Inflammatory macrophage (primary cell): ENCODE data around the gene DOCK1.

Experiments used
- DNase-seq, 2 donors: peaks; one replicate each; pipeline ENCODE4 v3.0.0-alpha.2; 2020 to 2022

DOCK1 gene

DNA sequence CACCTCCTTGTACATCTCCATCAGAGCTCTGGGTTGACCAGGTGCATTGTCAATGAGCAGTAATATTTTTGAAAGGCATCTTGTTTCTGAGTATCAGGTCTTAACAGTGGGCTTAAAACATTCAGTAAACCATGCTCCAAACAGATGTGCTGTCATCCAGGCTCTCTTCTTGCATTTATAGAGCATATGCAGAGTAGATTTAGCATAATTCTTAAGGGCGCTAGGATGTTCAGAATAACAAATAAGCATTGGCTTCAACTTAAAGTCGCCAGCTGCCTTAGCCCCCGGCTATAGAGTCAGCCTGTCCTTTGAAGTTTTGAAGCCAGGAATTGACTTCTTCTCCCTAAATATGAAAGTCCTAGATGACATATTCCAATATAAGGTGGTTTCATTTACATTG, 421.7 kb downstream of the DOCK1 start:
- no peak for DNase-seq

GRCh38 chr10:127331696-127332095, 426.5 kb downstream of the DOCK1 start:
- DNase-seq: no peak

GRCh38 chr10:127332631-127333030, 427.4 kb downstream of the DOCK1 start:
- no peak for DNase-seq

- no peak for DNase-seq
These were observed 432.6 kb downstream of the DOCK1 start for GRCh38 chr10:127337801-127338200.

- no peak for DNase-seq
These were observed 433.3 kb downstream of the DOCK1 start for GRCh38 chr10:127338399-127339110.

GRCh38 chr10:127343821-127344220, 438.6 kb downstream of the DOCK1 start:
- no peak for DNase-seq

GRCh38 chr10:127344346-127344745, 439.1 kb downstream of the DOCK1 start:
- no peak for DNase-seq

DNA sequence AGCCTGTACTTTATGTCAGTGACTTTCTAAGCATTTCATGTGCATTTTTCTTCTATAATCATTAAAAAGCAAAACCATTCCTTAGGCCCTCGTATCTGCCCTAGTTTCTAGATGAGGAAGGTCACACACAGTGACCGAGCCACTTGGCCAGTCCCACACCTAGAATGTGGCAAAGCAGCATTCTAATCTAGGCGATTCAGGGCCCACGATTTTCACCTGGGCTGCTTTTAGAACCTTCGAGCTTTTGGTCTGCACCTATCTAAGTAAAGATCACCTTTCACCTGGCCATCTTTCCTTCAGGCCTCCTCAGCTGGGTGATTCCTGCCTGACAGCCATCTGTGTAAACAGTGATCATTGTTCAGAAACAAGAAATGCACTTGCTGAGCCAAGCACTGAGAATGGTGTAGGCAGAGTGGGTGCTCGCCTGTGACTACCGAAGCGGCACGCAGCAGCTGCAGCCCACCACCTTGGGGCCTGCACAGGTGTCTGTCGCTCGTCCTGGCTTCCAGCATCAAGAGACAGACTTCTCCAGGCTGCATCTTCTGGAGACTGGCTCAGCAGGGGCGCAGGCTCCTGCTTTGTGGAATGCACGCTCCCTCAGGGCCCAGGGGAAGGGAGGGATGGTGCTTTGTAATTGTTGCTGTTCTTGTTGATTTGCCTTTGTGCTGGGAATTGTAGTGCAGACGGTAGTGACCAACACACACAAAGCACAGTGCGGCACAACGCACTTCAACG, 440.2 kb downstream of the DOCK1 start:
- DNase-seq: no peak

DNA sequence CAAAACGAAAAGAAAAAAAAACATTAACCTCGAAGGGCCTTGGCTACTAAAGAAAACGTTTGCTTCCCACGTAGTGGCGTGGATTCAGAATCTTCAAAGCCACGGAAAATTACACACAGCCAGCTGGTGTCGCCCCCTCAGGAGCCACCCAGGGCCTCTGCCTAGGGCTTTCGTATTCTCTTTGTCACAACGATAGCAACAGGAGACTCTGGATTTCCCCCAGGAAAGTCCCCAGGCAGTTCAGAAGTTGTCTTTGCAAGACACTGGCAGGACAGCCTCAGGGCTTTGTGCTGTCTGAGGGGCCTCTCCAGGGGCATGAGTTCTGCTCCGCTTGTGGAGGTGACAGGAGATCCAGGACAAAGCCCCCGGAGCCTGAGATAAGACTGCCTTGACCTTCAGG, 441.4 kb downstream of the DOCK1 start:
- no peak for DNase-seq

DNA sequence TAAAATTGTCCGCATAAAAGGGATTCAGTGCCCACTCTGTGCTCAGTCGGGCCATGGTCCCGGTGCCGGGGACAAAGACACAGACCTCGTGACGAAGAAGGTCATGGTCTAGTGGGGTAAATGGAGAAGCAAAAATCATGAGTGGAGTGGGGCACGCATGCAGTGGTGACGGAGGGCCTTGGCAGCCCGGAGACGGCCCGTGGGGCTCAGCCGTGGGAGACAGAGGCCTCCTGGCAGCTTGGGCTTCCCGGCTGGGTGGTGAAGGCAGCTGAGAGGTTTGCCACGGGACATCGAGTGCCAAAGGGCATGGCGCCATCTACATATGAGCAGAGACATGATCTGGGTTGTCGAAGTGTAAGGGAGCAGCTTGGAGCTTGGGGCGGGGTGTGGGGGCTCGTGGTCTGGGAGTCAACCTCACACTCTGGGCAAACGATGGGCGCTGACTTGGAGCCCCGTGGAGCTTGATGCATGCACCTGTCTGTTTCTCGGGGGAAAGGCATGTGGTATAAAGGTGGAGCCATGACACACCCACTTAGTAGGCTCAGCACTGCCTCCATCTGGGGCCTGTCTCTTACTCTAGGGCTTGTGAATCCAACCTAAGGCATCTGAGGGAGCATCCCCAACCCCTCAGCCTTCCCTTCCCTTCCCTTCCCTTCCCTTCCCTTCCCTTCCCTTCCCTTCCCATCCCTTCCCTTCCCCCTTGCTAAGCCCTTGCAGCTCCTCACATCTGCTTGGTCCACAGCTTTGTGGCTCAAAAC, 442.2 kb downstream of the DOCK1 start:
- DNase-seq: no peak

DNA sequence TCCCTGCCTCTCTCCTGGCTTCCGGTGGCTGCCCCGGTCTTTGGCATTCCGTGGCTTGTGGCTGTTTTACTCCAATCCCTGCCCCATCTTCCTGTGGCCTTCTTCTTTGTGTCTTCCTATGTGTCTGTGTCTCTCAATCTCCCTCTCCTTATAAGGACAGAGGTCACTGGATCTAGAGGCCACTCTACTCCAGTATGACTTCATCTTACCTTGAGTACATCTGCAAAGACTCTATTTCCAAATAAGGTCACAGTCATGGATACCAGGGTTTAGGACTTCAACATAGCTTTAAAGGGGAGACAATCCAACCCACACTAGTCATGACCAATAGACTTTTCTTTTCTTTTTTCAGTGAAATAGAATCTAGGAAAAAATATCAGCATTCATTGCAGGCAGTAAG, 444.5 kb downstream of the DOCK1 start:
- DNase-seq: no peak

- no peak for DNase-seq
These were observed 446.3 kb downstream of the DOCK1 start for GRCh38 chr10:127351542-127351941.

- DNase-seq: no peak
These were observed 448.3 kb downstream of the DOCK1 start for GRCh38 chr10:127353544-127353943.

GRCh38 chr10:127354255-127354654, 449.0 kb downstream of the DOCK1 start:
- no peak for DNase-seq

DNA sequence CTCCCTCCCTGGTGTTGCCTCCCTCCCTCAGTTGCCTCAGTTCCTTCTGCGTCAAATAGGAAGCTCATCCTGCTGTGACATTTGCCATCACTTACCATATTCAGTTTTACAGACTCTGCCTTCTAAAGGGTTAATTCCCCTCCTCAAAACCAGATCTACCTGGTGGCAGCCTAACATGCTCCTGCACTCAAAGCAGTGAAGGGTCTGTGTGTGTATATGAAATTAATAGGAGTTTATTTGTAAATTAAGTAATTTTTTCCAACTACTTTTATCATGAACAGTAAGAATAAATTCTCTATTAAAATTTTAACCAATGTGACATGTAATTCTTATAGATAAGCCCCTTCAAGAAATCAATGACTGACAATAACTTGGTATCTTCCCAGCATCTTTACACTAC, 449.8 kb downstream of the DOCK1 start:
- no peak for DNase-seq

DNA sequence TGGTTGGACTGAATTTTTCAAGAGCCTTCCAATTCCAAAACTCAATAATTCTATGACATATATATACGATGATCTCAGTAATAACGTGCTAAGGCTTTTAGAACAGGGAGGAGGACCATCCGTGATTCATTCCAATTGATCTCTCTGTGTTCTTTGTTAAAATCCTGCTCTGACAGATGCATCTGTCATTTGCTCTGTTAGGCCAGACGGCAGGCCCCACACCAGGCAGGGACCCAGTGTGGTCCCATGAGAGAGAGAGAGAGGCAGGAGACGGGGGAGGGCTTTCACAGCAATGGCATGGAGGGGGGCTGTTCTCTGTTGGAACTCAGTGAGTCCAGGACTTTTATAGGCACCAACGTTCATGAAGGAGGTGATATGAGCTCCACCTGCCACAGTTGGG, 451.1 kb downstream of the DOCK1 start:
- no peak for DNase-seq

DNA sequence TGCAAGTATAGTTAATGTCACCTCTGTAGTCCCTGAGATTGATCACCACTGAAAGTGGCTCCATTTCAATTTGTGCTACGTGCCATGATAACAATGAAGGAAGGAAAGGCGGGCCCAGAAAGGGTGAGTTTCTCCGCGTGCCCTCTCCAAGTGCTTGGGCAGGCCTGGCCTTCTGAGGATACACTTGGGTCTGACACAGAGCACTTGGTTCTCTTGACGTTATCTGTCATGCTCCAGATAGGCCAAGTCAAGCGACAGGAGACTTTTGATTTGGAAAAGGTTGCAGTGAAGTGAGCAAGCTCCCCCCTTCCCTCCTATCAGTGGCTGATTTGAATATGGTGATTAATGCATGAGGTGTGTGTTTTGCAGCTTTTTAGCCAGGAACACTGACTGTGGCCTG, 452.0 kb downstream of the DOCK1 start:
- DNase-seq: no peak

DNA sequence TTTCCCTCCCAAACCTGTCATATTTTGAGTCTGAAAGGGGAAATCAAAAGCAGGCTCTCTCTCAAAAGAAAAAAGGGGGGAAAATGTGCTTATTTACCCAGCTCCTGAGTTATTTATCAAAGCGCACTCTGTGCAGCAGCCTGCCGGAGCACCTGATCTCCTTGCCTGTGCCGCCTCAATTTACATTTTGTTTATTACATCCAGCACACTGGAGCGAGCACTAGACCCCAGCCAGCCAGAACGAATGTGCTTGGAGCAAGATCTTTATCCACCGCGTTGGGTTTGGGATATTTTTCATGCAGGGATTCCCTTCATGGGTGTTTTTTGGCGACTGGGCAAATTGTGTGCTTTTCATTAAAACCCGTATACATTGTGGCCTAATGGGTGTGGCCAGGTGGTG, 453.1 kb downstream of the DOCK1 start:
- no peak for DNase-seq

DNA sequence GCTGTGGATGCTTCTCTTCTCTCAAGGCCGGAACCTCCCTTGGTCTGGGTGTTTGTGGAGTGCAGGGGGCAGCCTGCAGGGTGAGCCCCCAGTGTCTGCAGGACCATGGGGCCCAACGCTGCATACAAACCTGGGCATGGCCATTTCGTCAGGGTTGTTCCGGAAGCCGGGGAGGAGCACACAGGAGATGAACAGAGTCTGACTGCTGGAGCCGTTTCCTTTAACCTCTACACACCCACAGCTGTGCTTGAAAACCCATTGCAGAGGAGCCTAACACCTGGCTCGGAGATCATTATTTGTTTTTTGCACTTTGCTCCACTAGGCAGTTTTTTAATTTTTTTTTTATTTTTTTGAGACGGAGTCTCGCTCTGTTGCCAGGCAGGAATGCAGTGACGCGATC, 458.8 kb downstream of the DOCK1 start:
- DNase-seq: no peak

DNA sequence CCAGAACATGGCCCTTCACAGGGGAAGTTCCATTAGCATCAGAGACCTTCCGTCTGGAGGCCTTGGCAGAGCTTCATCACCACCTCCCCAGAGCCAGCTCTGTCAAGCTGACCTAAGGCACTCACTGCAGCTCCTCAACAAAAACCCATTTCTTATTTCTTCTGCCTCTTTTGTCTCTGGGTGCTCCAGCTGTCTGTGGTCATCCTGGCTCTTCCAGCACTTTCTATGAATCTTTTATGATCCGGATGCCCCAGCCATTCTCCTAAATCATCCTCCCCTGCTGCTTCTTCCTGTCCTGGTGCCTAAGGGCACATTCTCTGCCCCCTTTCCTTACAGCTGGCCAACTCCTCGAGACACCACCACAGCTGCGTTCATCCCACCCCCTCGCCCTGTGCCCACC, 462.9 kb downstream of the DOCK1 start:
- no peak for DNase-seq

- no peak for DNase-seq
These were observed 463.7 kb downstream of the DOCK1 start for GRCh38 chr10:127368929-127369328.

DNA sequence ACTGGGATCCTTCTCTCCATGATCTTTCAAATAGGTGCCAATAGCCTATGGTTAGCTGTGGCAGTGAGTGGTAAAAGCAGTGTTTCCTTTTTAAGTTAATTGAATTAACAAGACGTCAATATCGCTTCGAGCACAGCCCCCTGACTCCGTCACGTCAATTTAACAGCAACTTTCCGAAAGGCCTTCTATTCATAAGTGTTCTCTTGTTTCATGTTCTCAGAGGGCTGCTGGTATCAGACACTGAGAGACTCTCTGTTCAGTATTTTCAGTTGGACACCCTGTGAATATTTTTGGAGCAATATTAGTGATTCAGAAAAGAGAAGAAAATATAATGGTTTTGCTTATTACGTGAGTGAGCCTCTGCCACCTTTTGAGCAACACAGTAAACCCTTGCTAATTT, 465.4 kb downstream of the DOCK1 start:
- DNase-seq: no peak

- no peak for DNase-seq
These were observed 467.1 kb downstream of the DOCK1 start for GRCh38 chr10:127372361-127372760.
